ENCODE measurements around the gene ADAM21.
A peak's percentile ranks its signal among the peaks of the same experiment; 100 is the strongest.
"Not testable (repeated sequence)": the region's sequence is repeated elsewhere in the genome, so short reads cannot be mapped to it uniquely, and the experiment has no call there.

Gene ADAM21

GRCh38 chr14:70422538-70422937 is 29.4 kb upstream of the ADAM21 start:
- POLR2A ChIA-PET: no interaction called here
- CTCF ChIA-PET: no interaction called here
- DNase-seq (ENCODE audit: low read depth, low spot score): no peak
- no peak for TF ChIP-seq CTCF (IDR thresholded peaks at IDR 0.05; ENCODE audit: insufficient read depth, low read length, missing control alignments)
- no peak overlapping the region for H3K4me3 ChIP-seq (ENCODE audit: low read depth, low read length)

- CTCF ChIA-PET: no interaction called here
- POLR2A ChIA-PET: no interaction called here
- TF ChIP-seq CTCF (IDR thresholded peaks at IDR 0.05; ENCODE audit: insufficient read depth, low read length, missing control alignments): no peak
- no peak overlapping the region for H3K4me3 ChIP-seq (ENCODE audit: low read depth, low read length)
- DNase-seq (ENCODE audit: low read depth, low spot score): no peak
Observed at GRCh38 chr14:70425354-70425753, 26.6 kb upstream of the ADAM21 start.

- CTCF ChIA-PET; H3K4me3 ChIP-seq (ENCODE audit: low read depth, low read length); POLR2A ChIA-PET; DNase-seq (ENCODE audit: low read depth, low spot score): not testable (repeated sequence)
Observed at GRCh38 chr14:70426555-70426954, 25.4 kb upstream of the ADAM21 start.

- TF ChIP-seq CTCF (IDR thresholded peaks at IDR 0.05; ENCODE audit: insufficient read depth, low read length, missing control alignments): no peak
- H3K4me3 ChIP-seq (ENCODE audit: low read depth, low read length): no peak overlapping the region
- no peak for DNase-seq (ENCODE audit: low read depth, low spot score)
- ChIA-PET CTCF (no interaction called here), POLR2A (no interaction called here)
Observed at GRCh38 chr14:70436867-70437266, 15.1 kb upstream of the ADAM21 start.

- TF ChIP-seq CTCF (IDR thresholded peaks at IDR 0.05; ENCODE audit: insufficient read depth, low read length, missing control alignments): no peak
- no peak overlapping the region for H3K4me3 ChIP-seq (ENCODE audit: low read depth, low read length)
- ChIA-PET CTCF (no interaction called here), POLR2A (no interaction called here)
- no peak for DNase-seq (ENCODE audit: low read depth, low spot score)
Observed at GRCh38 chr14:70441641-70442040, 10.3 kb upstream of the ADAM21 start.

GRCh38 chr14:70442750-70443149 is 9.2 kb upstream of the ADAM21 start:
- no peak for DNase-seq (ENCODE audit: low read depth, low spot score)
- no peak for TF ChIP-seq CTCF (IDR thresholded peaks at IDR 0.05; ENCODE audit: insufficient read depth, low read length, missing control alignments)
- ChIA-PET POLR2A (no interaction called here), CTCF (no interaction called here)
- no peak overlapping the region for H3K4me3 ChIP-seq (ENCODE audit: low read depth, low read length)

GRCh38 chr14:70448633-70449340 is 3.2 kb upstream of the ADAM21 start:
- POLR2A ChIA-PET: no interaction called here
- CTCF ChIA-PET: no interaction called here
- H3K4me3 ChIP-seq (ENCODE audit: low read depth, low read length): no peak overlapping the region
- no peak for TF ChIP-seq CTCF (IDR thresholded peaks at IDR 0.05; ENCODE audit: insufficient read depth, low read length, missing control alignments)
- DNase-seq (ENCODE audit: low read depth, low spot score): peak; percentile 5
